Activated effector memory CD4-positive, alpha-beta T cell treated with Interleukin-2 at 50 U/mL for 16 hours (primary cell): ENCODE measurements around the gene C2orf49.

Experiments
- DNase-seq: peaks from one replicate; pipeline ENCODE4 v3.0.0-alpha.2; 2020

C2orf49 gene

GRCh38 chr2:105362862-105363591 is 25.7 kb downstream of the C2orf49 start:
- DNase-seq: no peak

- no peak for DNase-seq
These were observed 27.2 kb downstream of the C2orf49 start for GRCh38 chr2:105364436-105365139.

- DNase-seq: no peak
These were observed 27.9 kb downstream of the C2orf49 start for GRCh38 chr2:105365206-105365605.

- no peak for DNase-seq
These were observed 31.5 kb downstream of the C2orf49 start for GRCh38 chr2:105368759-105369408.

- peak; percentile 76 for DNase-seq
These were observed 32.7 kb downstream of the C2orf49 start for GRCh38 chr2:105369777-105370690.

- DNase-seq: no peak
These were observed 33.8 kb downstream of the C2orf49 start for GRCh38 chr2:105371156-105371555.

GRCh38 chr2:105371810-105372209 is 34.5 kb downstream of the C2orf49 start:
- DNase-seq: no peak

- no peak for DNase-seq
These were observed 36.0 kb downstream of the C2orf49 start for GRCh38 chr2:105373344-105373781.

GRCh38 chr2:105373895-105374401 is 36.6 kb downstream of the C2orf49 start:
- peak; percentile 21 for DNase-seq

GRCh38 chr2:105375001-105375561 is 37.7 kb downstream of the C2orf49 start:
- no peak for DNase-seq

GRCh38 chr2:105376010-105376409 is 38.7 kb downstream of the C2orf49 start:
- no peak for DNase-seq

GRCh38 chr2:105376789-105377240 is 39.5 kb downstream of the C2orf49 start:
- no peak for DNase-seq

GRCh38 chr2:105377871-105378270 is 40.5 kb downstream of the C2orf49 start:
- DNase-seq: no peak

GRCh38 chr2:105378276-105378840 is 41.0 kb downstream of the C2orf49 start:
- no peak for DNase-seq

- DNase-seq: no peak
These were observed 41.6 kb downstream of the C2orf49 start for GRCh38 chr2:105378921-105379383.

- no peak for DNase-seq
These were observed 42.4 kb downstream of the C2orf49 start for GRCh38 chr2:105379741-105380186.

GRCh38 chr2:105380432-105381100 is 43.2 kb downstream of the C2orf49 start:
- DNase-seq: no peak

- no peak for DNase-seq
These were observed 43.8 kb downstream of the C2orf49 start for GRCh38 chr2:105381101-105381668.

- DNase-seq: no peak
These were observed 44.8 kb downstream of the C2orf49 start for GRCh38 chr2:105382177-105382576.

- no peak for DNase-seq
These were observed 46.3 kb downstream of the C2orf49 start for GRCh38 chr2:105383432-105384166.
